Sigmoid colon (tissue), 4 donors: ENCODE data around the gene SMC3.

Source experiments
- EP300 ChIP-seq, 4 donors: sonication (generic); formaldehyde crosslinking; IDR thresholded peaks; one replicate each; pipeline ENCODE4 v1.6.1; 2017; ENCODE audit warnings: antibody characterized with exemption in 4 of 4
- POLR2AphosphoS5 ChIP-seq, 4 donors: sonication (generic); formaldehyde crosslinking; IDR thresholded peaks; one replicate each; pipeline ENCODE4 v1.6.1; 2017; ENCODE audit warnings: antibody characterized with exemption in 4 of 4

DNA sequence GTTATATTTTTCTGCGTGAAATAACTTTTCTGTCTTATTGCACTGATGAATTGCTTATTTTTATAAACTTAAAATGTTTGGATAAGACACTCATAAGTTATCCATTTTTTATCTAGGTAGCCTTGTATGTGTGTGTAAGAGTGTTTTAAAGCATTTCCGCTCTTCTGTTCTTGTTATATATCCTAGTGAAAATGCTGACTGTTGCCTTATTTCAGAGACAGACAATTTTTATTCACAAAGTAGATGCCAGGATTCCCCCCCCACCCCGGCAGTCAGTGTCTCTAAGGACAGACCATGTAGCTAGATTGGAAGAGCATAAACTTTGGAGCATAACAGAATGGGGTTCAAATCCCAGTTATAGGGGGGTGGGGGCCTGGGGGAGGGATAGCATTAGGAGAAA is 1.6 kb downstream of the SMC3 start:
- TF ChIP-seq EP300 (IDR thresholded peaks at IDR 0.05) (no peak), POLR2AphosphoS5 (IDR thresholded peaks at IDR 0.05) (no peak)
